GM12891 (cell line): ENCODE data around the gene GBA3.

Experiments
- PAX5 ChIP-seq: IDR thresholded peaks from 2 replicates; pipeline ENCODE4 v1.6.1; 2011; ENCODE audit warnings: low read length, moderate library complexity, mild to moderate bottlenecking; ENCODE audit not compliant: insufficient read depth, severe bottlenecking
- POLR2A ChIP-seq: IDR thresholded peaks from 2 replicates; pipeline ENCODE4 v1.6.1; 2011; ENCODE audit warnings: low read depth, low read length, control low read depth
- POLR2AphosphoS5 ChIP-seq: IDR thresholded peaks from 2 replicates; pipeline ENCODE4 v1.6.1; 2011; ENCODE audit warnings: low read depth, low read length, control low read depth
- POU2F2 ChIP-seq: IDR thresholded peaks from 2 replicates; pipeline ENCODE4 v1.6.1; 2011; ENCODE audit warnings: low read depth, mild to moderate bottlenecking, control low read depth, low read length, moderate library complexity
- SPI1 ChIP-seq: IDR thresholded peaks from 2 replicates; pipeline ENCODE4 v1.6.1; 2011; ENCODE audit warnings: low read depth, low read length, control low read depth
- TAF1 ChIP-seq: IDR thresholded peaks from 2 replicates; pipeline ENCODE4 v1.6.1; 2011; ENCODE audit warnings: low read depth, low read length, control low read depth

DNA sequence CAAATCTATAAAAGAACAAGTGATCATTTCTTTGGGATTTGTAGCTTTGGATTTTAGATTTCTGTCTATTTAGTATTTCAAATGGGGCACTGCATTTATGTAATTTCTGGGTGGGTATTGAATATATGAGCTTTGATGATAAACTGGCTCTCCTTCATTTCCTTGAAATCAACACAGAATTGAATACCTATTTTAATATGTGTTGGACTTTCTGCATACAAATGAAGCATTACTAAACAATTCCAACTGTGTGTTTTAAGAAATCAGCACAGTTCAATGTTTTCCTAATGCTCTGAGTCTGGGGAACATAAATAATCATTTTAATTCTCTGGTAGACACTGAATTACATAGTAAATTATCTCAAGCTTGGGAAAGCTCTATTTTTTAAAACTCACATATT is 42.0 kb upstream of the GBA3 start:
- TF ChIP-seq POLR2AphosphoS5: no peak
- TF ChIP-seq SPI1: no peak
- TF ChIP-seq POLR2A: no peak
- no peak for TF ChIP-seq TAF1
- TF ChIP-seq PAX5: no peak
- TF ChIP-seq POU2F2: no peak
